HG03139 (cell line): ENCODE measurements around the gene SRPK2.
A peak's percentile ranks its signal among the peaks of the same experiment; 100 is the strongest.
"Not testable (repeated sequence)": the region's sequence is repeated elsewhere in the genome, so short reads cannot be mapped to it uniquely, and the experiment has no call there.

Experiments
- ATAC-seq: cut with Tn5 transposase; IDR thresholded peaks from one replicate; pipeline ENCODE4 v1.9.1; 2021; ENCODE audit not compliant: unreplicated experiment

Gene SRPK2

DNA sequence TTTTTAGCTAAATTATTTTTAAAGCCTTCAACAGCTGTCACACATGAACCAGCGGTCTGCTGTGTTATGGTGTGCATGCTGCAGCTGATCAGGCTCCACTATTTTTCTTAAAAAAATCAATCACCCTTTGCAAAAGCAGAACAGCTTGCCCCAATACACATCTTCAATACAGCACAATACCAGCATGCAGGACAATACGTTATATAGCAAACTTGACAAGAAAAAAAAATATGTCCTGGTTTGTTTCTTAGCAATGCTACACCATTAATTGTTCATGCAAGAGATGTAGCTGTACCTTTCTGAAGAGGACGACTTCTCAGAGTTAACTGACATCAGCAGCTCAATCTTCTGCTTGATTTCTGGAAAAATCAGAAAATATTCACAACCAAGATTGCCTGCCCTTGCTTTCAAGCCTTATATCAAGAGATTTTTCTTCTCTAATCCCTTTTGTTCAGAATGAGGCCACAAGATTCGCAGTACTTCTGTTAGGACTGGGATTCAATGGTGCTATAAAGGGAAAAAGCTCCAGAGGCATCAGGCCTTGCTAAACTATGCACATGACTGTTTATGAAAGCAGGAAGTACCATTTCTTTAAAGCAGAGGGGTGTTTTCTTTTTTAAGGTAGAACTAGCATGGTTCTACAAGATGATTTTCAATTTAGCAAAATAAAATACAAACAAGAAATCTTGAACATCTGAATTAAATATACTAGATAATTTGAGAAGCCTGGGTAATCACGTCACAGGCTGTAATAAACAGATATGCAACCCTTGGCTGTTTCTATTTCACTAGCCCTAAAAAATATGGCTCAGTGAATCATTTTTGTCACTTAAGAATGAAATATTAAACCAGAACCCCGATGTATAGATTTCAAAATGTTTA, 120.0 kb downstream of the SRPK2 start:
- ATAC-seq, result peak; percentile 59

DNA sequence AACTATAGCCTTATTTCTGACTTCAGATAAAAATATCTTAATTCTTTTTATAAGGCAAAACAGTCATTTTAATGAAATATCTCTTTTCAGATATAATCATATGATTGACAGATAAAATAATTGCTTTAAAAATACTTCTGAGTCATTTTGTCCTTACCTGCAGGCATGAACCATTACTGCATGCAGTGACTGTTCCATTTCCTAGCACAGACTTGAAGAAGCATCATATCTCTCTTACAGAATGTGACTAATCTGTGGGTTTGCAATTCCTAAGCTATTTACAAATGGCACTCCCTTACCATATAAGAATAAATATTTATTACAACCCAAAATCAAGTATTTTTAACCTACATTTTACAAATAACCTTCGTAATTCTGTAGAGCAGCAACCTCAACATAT, 120.7 kb downstream of the SRPK2 start:
- ATAC-seq, result no peak

DNA sequence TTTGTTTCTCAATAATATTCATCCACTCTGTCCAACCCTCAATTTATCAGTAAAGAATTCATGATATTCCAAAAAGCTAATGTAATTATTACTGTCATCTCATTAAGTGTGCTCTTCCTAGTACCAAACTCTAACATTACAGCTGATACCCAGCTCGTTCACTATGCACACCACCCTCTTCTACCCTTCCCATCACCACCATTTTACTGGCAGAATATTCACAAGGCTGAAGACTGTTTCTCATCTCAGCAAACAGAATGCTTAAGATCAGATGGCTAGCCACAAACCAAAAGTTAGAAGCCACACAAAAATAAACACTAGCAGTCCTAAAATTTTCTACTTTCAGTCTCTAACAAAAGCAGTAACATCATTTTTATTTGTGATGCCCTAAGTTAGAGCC, 121.5 kb downstream of the SRPK2 start:
- no peak for ATAC-seq

DNA sequence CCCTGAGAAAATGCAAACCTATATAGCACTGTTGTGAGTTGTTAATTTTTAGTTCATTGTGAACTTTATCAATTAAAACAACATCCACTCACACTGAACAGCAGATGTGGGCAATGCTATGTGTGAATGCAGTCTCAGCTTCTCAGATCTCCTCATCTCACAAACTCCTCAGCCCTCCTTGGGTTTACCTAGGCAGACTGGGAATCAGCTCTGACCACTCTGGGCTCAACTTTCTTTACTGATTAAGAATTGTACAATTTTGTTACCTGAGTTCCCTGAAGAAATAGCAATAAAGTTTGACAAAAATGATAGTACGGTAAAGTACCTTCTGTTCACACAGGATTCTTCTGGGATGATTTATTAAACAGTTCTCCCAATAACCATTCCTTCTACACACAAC, 124.0 kb downstream of the SRPK2 start:
- ATAC-seq, result no peak

DNA sequence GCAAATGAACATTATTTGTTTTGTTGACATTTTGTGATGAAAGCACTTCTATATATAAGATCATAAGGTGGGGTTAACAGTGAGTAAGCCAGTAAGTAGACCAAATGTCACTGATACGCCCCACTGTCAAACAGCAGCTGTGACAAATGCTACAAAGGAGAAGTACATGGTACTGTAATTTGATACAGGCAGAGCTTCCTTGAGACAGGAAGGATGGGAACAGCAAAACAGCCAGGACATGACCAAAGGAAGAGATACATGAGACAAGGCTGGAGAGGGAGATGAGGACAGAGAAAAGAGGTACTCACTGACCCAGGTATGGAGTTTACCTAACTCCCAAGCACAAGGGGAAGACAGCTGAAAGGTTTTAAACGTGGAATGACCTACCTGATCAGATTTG, 127.0 kb downstream of the SRPK2 start:
- no peak for ATAC-seq

DNA sequence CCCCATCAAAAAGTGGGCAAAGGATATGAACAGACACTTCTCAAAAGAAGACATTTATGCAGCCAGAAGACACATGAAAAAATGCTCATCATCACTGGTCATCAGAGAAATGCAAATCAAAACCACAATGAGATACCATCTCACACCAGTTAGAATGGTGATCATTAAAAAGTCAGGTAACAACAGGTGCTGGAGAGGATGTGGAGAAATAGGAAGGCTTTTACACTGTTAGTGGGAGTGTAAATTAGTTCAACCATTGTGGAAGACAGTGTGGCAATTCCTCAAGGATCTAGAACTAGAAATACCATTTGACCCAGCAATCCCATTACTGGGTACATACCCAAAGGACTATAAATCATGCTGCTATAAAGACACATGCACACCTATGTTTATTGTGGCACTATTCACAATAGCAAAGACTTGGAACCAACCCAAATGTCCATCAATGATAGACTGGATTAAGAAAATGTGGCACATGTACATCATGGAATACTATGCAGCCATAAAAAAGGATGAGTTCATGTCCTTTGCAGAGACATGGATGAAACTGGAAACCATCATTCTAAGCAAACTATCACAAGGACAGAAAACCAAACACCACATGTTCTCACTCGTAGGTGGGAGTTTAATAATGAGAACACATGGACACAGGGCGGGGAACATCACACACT, 128.4 kb downstream of the SRPK2 start:
- ATAC-seq, result not testable (repeated sequence)

DNA sequence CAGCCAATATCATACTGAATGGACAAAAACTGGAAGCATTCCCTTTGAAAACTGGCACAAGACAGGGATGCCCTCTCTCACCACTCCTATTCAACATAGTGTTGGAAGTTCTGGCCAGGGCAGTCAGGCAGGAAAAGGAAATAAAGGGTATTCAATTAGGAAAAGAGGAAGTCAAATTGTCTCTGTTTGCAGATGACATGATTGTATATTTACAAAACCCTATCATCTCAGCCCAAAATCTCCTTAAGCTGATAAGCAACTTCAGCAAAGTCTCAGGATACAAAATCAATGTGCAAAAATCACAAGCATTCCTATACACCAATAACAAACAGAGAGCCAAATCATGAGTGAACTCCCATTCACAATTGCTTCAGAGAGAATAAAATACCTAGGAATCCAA, 129.8 kb downstream of the SRPK2 start:
- not testable (repeated sequence) for ATAC-seq

DNA sequence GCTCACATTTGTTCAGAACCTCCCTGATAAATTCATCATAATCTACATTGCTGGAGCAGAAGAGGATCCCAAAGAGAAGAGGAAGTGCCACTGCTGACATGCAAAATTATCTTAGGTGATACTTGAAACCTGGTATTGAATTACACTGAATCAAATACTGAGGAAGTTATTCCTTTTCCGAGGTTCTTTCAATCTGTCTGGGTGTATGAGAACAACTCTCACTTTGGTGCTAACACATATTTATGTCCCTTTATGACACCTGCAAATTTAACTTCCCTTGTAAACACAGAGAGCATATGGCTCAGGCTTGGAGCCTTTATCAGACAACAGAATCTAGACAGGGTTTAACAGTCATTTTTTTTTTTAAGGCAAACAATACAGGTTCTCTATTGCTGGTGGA, 131.4 kb downstream of the SRPK2 start:
- ATAC-seq, result no peak

DNA sequence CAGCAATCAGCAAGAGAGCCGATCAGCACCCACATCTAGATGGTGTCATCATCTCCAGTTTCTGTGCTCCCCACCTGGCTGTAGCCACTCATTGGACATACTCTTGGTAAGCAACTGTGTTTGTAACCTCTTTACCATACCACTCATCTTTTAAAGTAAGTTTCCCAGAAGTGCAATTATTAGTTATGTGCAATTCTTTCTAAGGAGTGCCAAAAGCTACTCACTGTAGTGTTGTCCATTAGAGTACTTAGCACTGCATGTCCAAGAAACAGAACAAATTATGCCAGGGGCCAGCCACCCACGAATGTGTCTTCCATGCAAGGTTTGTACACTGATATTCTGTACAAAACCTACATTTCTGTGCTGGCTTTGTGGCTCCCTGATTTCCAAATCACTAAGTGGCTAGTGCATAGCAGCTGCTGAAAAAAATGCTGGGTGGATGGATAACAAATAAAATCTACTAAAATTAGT, 131.9 kb downstream of the SRPK2 start:
- ATAC-seq, result no peak

DNA sequence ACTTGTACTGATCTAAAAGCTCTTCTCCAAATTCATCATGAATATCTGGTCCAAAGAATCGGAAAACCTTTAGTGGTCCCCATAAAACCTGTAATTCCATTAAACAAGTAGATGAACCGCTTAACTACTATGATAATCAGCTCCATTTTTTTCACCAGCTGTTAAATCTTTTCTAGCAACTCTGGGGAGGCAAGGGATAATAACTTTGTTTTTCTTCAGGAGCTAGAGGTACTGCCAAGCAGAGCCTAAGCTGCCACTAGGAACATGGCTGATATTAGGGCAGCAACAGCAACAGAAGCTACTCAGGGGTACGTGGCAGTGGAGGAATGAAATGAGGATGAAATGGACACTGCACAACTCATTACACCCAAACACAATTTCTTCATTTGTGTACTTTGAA, 138.0 kb downstream of the SRPK2 start:
- ATAC-seq, result no peak

DNA sequence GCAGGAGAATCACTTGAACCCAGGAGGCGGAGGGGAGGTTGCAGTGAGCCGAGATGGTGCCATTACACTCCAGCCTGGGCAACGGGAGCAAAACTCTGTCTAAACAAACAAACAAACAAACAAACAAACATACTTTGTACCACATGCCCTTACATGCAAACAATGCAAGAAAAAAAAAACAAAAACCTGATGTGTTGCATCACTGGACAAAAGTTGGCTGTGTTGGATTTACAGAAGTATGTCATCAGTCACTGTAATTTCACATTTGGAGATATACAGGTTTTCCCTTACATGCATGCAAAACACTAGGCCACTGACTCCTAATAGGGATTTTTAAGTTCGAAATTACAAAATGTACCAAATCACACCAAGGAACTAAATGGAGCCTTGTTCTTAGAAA, 138.5 kb downstream of the SRPK2 start:
- no peak for ATAC-seq

DNA sequence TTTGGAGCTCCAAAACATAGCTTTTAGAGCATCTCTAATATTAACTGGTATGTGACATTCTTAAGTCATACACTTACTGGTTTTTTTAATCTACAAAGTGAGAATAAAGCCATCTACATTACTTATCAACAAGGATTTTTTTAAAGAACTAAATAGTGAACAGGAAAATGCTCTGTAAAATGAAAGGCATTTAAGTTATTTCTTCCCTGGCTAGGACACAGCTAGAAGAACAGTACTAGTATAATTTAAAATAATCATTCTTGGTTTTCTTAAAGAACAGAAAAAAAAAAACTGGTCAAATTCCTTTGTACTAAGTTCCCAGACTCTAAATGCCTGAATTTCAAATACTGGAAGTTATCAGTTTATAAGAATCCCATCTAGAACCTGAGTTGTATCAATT, 139.5 kb downstream of the SRPK2 start:
- ATAC-seq, result no peak

DNA sequence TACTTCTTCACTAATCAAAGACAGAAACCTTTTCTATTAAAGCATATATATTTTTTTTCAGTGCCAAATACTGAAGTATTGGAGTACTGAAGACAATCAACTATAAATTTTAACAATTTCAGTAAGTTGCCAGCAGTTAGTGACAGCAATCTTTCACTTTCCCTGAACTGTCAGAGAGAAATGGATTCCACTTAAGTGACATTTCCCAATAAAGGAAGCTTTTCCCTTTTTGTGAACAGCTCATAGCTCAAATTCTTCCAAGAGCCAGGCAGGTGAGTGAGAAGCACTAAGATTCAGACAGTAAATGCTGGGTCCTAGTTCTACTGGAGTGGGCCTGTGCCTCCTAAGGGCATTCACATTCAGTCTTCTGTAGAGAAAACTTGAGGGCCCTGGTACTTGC, 142.0 kb downstream of the SRPK2 start:
- ATAC-seq, result no peak

DNA sequence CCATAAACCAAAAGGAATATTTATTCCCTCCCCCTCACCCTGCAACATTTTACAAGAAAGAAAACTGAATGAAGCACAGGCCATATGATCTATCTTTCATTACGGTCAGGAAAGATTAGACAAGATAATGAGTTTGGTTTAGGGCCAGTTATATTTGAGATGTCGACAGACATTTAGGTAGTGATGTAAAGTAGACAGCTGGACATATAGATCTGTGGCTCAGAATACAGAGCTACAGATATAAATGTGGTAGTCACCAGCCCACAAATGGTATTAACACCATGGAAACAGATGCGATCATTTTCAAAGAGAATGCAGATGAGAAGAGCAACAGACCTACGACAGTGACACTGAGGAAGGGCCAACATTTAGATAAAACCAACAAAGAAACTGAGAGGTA, 142.5 kb downstream of the SRPK2 start:
- ATAC-seq, result no peak

DNA sequence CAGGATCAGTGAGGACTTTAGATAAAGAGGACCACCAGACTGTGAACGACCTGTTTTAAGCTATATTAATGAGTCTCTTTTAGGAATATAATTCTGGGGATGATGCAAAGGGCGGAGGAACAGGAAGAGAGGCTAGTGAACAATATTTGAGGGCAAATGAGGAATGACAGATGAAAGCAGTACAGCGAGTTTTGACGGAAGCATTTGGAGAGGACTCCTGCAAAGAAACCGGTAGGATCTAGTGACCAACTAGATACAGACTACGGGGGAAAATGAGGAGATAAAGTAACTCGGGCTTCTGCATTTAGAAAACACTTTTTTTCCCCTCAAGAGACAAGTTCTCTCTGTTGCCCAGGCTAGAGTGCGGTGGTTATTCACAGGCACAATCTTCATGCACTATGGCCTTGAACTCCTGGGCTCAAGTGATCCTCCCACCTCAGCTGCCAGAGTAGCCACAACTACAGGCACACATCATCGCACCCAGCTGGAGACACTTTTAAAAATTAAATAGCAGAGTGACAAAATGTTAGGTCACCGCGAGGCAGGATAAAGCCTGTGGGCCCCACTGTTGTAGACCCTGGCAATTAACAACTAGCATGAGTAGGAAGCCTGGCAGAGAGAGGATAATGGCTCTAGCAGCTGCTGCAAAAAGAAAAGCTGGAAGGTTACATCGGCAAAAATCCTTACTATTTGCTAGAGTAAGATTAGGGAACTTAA, 143.2 kb downstream of the SRPK2 start:
- no peak for ATAC-seq

DNA sequence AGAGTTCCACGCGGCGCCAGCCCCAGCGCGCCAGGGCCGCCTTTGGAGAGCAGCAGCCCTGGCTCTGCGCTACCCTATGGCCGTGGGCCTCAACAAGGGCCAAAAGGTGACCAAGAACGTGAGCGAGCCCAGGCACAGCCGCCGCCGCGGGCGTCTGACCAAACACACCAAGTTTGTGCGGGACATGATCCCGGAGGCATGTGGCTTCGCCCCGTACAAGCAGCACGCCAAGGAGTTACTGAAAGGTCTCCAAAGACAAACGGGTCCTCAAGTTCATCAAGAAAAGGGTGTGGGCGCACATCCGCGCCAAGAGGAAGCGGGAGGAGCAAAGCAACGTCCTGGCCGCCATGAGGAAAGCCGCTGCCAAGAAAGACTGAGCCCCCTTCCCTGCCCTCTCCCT, 144.1 kb downstream of the SRPK2 start:
- ATAC-seq, result no peak

DNA sequence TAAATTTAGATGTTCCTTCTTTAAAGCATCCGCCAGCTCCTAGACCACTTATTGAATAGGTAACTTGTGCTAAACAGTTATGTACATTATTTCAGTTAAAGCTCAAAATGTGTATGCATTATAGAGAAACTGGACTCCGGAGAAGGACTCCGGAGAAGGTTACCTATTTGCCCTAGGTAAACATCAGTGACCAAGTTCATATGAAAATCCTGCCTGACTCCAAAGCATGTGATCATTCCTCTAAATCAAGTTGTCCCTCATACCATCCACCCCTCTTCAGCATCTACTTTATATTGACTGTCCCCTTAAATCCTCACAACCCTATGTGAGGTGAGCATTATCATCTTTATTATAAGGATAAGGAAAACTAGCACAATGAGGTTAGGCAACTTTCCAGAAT, 147.5 kb downstream of the SRPK2 start:
- no peak for ATAC-seq

DNA sequence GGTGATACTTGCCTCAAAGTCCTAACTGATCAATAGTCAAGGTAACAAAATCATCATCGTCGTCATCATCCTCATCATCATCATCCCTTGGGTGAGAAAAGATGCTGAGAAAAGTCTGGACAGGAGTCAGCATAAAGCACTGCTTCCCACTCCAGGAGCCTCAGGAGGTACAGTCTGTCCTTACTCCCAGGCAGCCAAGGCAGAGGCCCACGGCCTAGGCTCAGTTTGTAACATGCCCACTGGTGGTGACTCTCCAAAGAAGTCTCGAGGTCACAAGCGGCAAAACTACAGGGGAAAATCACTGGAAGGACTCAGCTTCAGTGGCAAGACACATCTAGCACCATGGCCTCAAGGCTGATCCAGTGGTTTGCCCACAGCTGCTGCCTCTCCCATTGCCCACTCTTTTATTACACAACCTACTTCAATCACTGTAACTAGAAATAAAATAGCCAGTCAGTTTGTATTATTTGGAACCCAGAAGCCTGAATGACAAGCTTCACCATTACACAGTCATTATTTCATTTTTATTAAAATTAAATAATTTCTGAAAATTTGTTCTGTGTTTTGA, 150.4 kb downstream of the SRPK2 start:
- ATAC-seq, result no peak

DNA sequence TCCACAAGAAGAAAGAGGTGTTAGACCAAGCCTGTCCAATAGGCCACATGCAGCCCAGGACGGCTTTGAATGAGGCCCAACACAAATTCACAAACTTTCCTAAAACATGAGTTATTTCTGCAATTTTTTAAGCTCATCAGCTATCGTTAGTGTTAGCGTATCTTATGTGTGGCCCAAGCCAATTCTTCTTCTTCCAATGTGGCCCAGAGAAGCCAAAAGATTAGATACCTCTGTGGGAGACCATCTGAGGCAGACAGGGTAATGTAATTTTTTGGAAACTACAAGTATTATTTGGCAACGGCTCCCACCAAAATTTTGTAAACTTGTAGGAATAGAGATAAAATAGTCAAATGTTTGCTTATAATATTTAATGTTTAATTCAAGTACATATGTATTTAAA, 153.8 kb downstream of the SRPK2 start:
- ATAC-seq, result no peak

DNA sequence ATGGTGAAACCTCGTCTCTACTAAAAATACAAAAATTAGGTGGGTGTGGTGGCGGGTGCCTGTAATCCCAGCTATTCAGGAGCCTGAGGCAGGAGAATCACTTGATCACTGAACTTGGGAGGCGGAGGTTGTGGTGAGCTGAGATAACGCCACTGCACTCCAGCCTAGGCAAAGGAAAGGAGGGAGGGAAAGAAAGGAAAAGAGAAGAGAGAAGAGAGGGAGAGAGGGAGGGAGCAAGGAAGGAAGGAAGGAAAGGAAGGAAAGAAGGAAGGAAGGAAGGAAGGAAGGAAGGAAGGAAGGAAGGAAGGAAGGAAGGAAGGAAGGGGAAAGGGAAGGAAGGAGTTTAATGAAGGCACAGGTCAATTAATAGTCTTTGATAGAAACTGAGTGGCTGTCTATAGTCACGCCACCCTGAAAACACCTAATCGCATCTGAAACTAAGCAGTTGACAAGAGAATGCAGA, 155.9 kb downstream of the SRPK2 start:
- not testable (repeated sequence) for ATAC-seq

DNA sequence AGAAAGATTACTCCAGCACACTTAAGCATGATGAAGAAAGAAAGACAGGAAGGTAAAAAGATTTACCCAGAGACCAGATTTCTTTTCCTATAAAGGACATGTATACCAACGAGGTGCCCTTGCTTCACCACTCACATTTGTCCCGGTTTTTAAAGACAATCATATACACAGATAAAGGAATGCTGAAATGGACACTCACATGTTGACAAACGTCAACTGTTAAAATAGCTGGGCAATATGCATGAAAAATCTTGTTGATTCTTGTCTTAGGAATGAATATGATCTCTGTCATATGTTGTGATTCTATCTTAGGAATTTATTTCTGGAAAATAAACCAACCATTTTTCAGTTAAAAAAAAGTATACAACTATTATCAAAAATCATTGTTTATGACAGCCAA, 158.2 kb downstream of the SRPK2 start:
- ATAC-seq, result no peak
